ENCODE measurements around the gene LACTB. TPM values are rescaled to one million over a fixed set of nuclear protein-coding genes. Genes with fewer than 3 reads are reported as not detected.

Gene LACTB
- total and polyA plus RNA-seq, 5 donors from 2014 or later = 7.5 to 11.8 (median 8.5) TPM

DNA sequence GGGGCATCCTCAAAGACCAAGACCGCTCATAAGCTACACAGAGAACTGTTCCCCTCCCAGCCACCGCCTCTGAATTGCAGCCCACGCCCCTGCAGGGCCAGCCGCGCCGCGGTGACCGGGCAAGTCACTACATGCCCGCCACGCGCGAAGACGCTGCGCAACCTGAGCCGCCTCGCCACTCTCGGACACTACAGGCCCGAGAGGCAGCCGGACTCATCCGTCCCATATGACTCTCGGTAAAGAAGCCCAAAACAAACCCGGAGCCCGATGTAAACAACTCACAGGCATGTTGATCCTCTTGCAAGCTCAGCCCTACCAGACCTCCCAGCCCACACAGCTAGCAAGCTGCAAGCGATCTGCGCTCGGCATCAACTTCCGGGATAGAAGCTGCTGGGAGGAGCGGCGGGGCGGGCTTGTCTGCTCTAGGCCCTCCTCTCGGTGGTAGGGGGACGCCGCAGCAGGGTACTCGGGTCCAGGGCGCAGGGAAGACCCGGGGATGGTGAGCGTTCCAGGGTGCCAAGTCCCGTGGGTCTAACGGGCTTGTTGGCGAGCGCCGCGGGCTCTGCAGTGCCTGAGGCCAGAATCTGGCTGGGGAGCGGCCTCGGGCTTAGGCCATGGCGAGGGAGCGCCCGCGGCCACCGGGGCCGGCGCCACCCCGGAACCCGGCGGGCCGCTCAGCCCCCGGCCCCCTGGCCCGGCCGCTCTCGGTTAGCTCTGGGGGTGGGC lies 35.6 kb downstream of the LACTB start, which contains the start of gene RPS27L:
RPS27L (minus strand) TSS at position 360 of the 726 bp plus-strand sequence; CDS start at position 288, 72 bp downstream.
- Mint-ChIP-seq H3K27ac (peak within 1 kb of the TSS; percentile 94 to 100 (median 99)), H3K9me3 (peaks cover 0 to 2% (median 0%) of the 10 kb centered on the region in 7 donors), H3K27me3 (no peaks in the 10 kb centered on the region), H3K4me1 (peaks cover 19 to 38% (median 28%) of the 10 kb centered on the region in 4 donors), H3K36me3 (peaks cover 8% of the 10 kb centered on the region), H3K4me3 (peak within 1 kb of the TSS; percentile 98 to 100 (median 100))
- H3K4me3 ChIP-seq (ENCODE audit: low read depth, low read length) = peak within 1 kb of the TSS; percentile 93
- peaks cover 17% of the 10 kb centered on the region for H3K4me1 ChIP-seq (ENCODE audit: control insufficient read depth, insufficient read depth, low read length, poor library complexity, severe bottlenecking)
- ATAC-seq (ENCODE audit: low read depth in 2 of 2) = peak; percentile 98
- no peaks in the 10 kb centered on the region for H3K27me3 ChIP-seq (ENCODE audit: control insufficient read depth, insufficient read depth, low read length)
- peak; percentile 81 to 96 (median 87) for DNase-seq
- H3K36me3 ChIP-seq (ENCODE audit: control insufficient read depth, insufficient read depth, low read length) = peaks cover 13% of the 10 kb centered on the region
- peak within 1 kb of the TSS; percentile 77 for H3K27ac ChIP-seq (ENCODE audit: insufficient read depth, low read length, poor library complexity, severe bottlenecking)
- no peaks in the 10 kb centered on the region for H3K9me3 ChIP-seq (ENCODE audit: control insufficient read depth in 2 of 2, low read length in 2 of 2)

- H3K4me3 Mint-ChIP-seq = peak overlapping the region; percentile 89 to 100 (median 93)
- Histone ChIP-seq H3K4me3 (ENCODE audit: low read depth, low read length) (peak overlapping the region; percentile 93), H3K27me3 (ENCODE audit: control insufficient read depth, insufficient read depth, low read length) (no peaks in the 10 kb centered on the region), H3K9me3 (ENCODE audit: control insufficient read depth in 2 of 2, low read length in 2 of 2) (no peaks in the 10 kb centered on the region), H3K27ac (ENCODE audit: insufficient read depth, low read length, poor library complexity, severe bottlenecking) (peak overlapping the region; percentile 77), H3K36me3 (ENCODE audit: control insufficient read depth, insufficient read depth, low read length) (peaks cover 10% of the 10 kb centered on the region), H3K4me1 (ENCODE audit: control insufficient read depth, insufficient read depth, low read length, poor library complexity, severe bottlenecking) (peaks cover 17% of the 10 kb centered on the region)
- no peaks in the 10 kb centered on the region for H3K27me3 Mint-ChIP-seq
- H3K4me1 Mint-ChIP-seq = peaks cover 16 to 33% (median 24%) of the 10 kb centered on the region in 4 donors
- H3K36me3 Mint-ChIP-seq = peaks cover 6% of the 10 kb centered on the region
- peaks cover 0 to 2% (median 0%) of the 10 kb centered on the region in 7 donors for H3K9me3 Mint-ChIP-seq
- peak in 2 of 3 donors; percentile 9 to 63 for DNase-seq
- H3K27ac Mint-ChIP-seq = peak overlapping the region; percentile 87 to 100 (median 94)
- ATAC-seq (ENCODE audit: low read depth in 2 of 2) = peak; percentile 4 to 9
Observed at GRCh38 chr15:63157891-63158431, 36.3 kb downstream of the LACTB start.

GRCh38 chr15:63160638-63161037 lies 39.0 kb downstream of the LACTB start:
- Mint-ChIP-seq H3K4me1 (peaks cover 9 to 19% (median 12%) of the 10 kb centered on the region in 4 donors), H3K27me3 (no peaks in the 10 kb centered on the region), H3K9me3 (peaks cover 0 to 2% (median 0%) of the 10 kb centered on the region in 7 donors), H3K36me3 (no peaks in the 10 kb centered on the region), H3K27ac (no peak overlapping the region), H3K4me3 (peak overlapping the region in 2 of 4 donors; percentile 62 to 74)
- ATAC-seq (ENCODE audit: low read depth in 2 of 2) (no peak), DNase-seq (no peak)
- Histone ChIP-seq H3K9me3 (ENCODE audit: control insufficient read depth in 2 of 2, low read length in 2 of 2) (no peaks in the 10 kb centered on the region), H3K27ac (ENCODE audit: insufficient read depth, low read length, poor library complexity, severe bottlenecking) (no peak overlapping the region), H3K27me3 (ENCODE audit: control insufficient read depth, insufficient read depth, low read length) (no peaks in the 10 kb centered on the region), H3K4me1 (ENCODE audit: control insufficient read depth, insufficient read depth, low read length, poor library complexity, severe bottlenecking) (peaks cover 13% of the 10 kb centered on the region), H3K36me3 (ENCODE audit: control insufficient read depth, insufficient read depth, low read length) (peaks cover under 1% of the 10 kb centered on the region), H3K4me3 (ENCODE audit: low read depth, low read length) (no peak overlapping the region)

DNA sequence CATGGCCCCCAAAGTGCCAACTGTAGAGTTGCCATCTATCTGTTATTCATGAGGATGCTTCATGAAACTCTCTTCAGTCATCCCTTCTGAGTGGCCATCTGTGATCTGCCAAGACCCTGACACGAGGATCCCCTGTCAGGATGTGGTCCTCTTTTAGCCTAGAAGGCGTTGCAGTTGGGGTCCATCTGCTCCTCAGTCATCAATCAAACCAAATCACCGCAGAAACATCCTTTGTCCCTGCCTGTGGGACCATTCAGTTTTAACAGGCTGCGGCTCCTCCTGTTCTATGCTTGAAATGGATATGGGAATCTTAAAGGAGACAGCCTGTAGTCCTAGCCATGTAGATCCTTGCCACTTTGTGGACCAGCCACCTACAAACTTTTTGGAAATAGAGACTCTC lies 41.6 kb downstream of the LACTB start:
- Mint-ChIP-seq H3K27me3 (no peaks in the 10 kb centered on the region), H3K27ac (no peak overlapping the region), H3K9me3 (peaks cover 0 to 2% (median 0%) of the 10 kb centered on the region in 7 donors), H3K4me3 (no peak overlapping the region), H3K36me3 (no peaks in the 10 kb centered on the region), H3K4me1 (peaks cover 0 to 8% (median 4%) of the 10 kb centered on the region in 4 donors)
- no peak overlapping the region for H3K27ac ChIP-seq (ENCODE audit: insufficient read depth, low read length, poor library complexity, severe bottlenecking)
- ATAC-seq (ENCODE audit: low read depth in 2 of 2) (no peak), DNase-seq (no peak)
- H3K36me3 ChIP-seq (ENCODE audit: control insufficient read depth, insufficient read depth, low read length) = no peaks in the 10 kb centered on the region
- H3K27me3 ChIP-seq (ENCODE audit: control insufficient read depth, insufficient read depth, low read length) = no peaks in the 10 kb centered on the region
- H3K9me3 ChIP-seq (ENCODE audit: control insufficient read depth in 2 of 2, low read length in 2 of 2) = no peaks in the 10 kb centered on the region
- H3K4me1 ChIP-seq (ENCODE audit: control insufficient read depth, insufficient read depth, low read length, poor library complexity, severe bottlenecking) = peaks cover 2% of the 10 kb centered on the region
- no peak overlapping the region for H3K4me3 ChIP-seq (ENCODE audit: low read depth, low read length)

DNA sequence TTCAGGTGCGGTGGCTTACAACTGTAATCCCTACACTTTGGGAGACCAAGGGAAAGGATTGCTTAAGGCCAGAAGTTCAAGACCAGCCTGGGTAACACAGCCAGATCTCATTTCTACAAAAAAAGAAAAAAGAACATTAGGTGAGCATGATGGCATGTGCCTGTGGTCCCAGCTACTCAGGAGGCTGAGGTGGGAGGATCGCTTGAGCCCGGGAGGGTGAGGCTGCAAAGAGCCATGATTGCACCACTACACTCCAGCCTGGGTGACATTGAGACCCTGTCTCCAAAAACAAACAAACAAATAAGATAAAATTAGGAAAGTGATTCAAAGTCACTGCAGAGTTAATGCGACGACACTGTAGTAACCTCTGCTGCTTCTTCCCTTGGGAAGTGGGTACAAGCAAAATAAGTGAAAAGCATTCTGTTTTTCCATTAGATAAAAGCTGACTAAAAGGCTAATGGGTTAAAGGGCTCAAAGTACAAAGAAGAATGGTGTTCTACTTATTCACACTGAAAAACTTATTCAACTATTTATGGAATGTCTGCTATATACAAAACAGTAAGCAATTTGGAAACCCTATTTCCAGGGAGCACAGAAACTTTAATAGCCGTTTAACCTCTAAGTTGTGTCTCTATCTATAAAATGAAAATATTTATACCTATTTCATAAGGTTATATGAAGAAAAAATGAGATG lies 43.7 kb downstream of the LACTB start:
- Mint-ChIP-seq H3K4me1 (peaks cover 0 to 8% (median 3%) of the 10 kb centered on the region in 4 donors), H3K27me3 (no peaks in the 10 kb centered on the region), H3K4me3 (no peak overlapping the region), H3K9me3 (no peaks in the 10 kb centered on the region), H3K36me3 (no peaks in the 10 kb centered on the region), H3K27ac (no peak overlapping the region)
- Histone ChIP-seq H3K4me3 (ENCODE audit: low read depth, low read length) (no peak overlapping the region), H3K27me3 (ENCODE audit: control insufficient read depth, insufficient read depth, low read length) (no peaks in the 10 kb centered on the region), H3K4me1 (ENCODE audit: control insufficient read depth, insufficient read depth, low read length, poor library complexity, severe bottlenecking) (no peaks in the 10 kb centered on the region), H3K9me3 (ENCODE audit: control insufficient read depth in 2 of 2, low read length in 2 of 2) (no peaks in the 10 kb centered on the region), H3K36me3 (ENCODE audit: control insufficient read depth, insufficient read depth, low read length) (no peaks in the 10 kb centered on the region), H3K27ac (ENCODE audit: insufficient read depth, low read length, poor library complexity, severe bottlenecking) (no peak overlapping the region)
- DNase-seq (no peak), ATAC-seq (ENCODE audit: low read depth in 2 of 2) (no peak)

DNA sequence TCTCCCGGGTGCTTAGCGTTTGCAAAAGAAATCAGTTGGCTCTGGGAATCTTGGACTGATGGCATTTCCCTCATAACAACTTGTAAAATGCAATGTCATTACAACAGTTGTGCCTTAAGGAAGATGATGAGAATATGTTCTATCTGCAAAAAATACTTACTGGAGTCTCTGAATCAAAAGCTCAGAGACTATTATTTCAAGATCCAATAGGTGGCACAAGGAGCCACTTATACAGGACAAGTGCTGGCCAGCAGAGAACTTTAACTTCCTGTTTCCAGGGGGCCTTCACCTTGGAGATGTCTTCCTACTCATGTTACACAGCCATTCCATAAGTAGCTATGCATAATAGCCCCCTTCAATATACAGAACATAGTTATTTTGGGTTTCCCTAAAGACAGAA lies 44.6 kb downstream of the LACTB start:
- no peaks in the 10 kb centered on the region for H3K36me3 ChIP-seq (ENCODE audit: control insufficient read depth, insufficient read depth, low read length)
- ATAC-seq (ENCODE audit: low read depth in 2 of 2) = peak in 1 of 2 donors; percentile 50

GRCh38 chr15:63169788-63170187 lies 48.1 kb downstream of the LACTB start:
- Mint-ChIP-seq H3K4me1 (peaks cover 0 to 5% (median 2%) of the 10 kb centered on the region in 4 donors), H3K9me3 (no peaks in the 10 kb centered on the region), H3K27ac (no peak overlapping the region), H3K4me3 (no peak overlapping the region), H3K36me3 (no peaks in the 10 kb centered on the region), H3K27me3 (no peaks in the 10 kb centered on the region)
- H3K27ac ChIP-seq (ENCODE audit: insufficient read depth, low read length, poor library complexity, severe bottlenecking) = no peak overlapping the region
- no peak overlapping the region for H3K4me3 ChIP-seq (ENCODE audit: low read depth, low read length)
- no peaks in the 10 kb centered on the region for H3K4me1 ChIP-seq (ENCODE audit: control insufficient read depth, insufficient read depth, low read length, poor library complexity, severe bottlenecking)
- DNase-seq (no peak), ATAC-seq (ENCODE audit: low read depth in 2 of 2) (no peak)
- no peaks in the 10 kb centered on the region for H3K9me3 ChIP-seq (ENCODE audit: control insufficient read depth in 2 of 2, low read length in 2 of 2)
- no peaks in the 10 kb centered on the region for H3K36me3 ChIP-seq (ENCODE audit: control insufficient read depth, insufficient read depth, low read length)
- no peaks in the 10 kb centered on the region for H3K27me3 ChIP-seq (ENCODE audit: control insufficient read depth, insufficient read depth, low read length)

More for the DNA sequence above, 44.6 kb downstream of the LACTB start:
- no peak overlapping the region for H3K27ac ChIP-seq (ENCODE audit: insufficient read depth, low read length, poor library complexity, severe bottlenecking)
- H3K27me3 Mint-ChIP-seq = no peaks in the 10 kb centered on the region
- H3K9me3 Mint-ChIP-seq = no peaks in the 10 kb centered on the region
- H3K27ac Mint-ChIP-seq = peak overlapping the region in 1 of 3 donors; percentile 33
- H3K4me3 ChIP-seq (ENCODE audit: low read depth, low read length) = no peak overlapping the region
- no peak overlapping the region for H3K4me3 Mint-ChIP-seq
- H3K9me3 ChIP-seq (ENCODE audit: control insufficient read depth in 2 of 2, low read length in 2 of 2) = no peaks in the 10 kb centered on the region
- H3K4me1 Mint-ChIP-seq = peaks cover 0 to 8% (median 3%) of the 10 kb centered on the region in 4 donors
- no peaks in the 10 kb centered on the region for H3K27me3 ChIP-seq (ENCODE audit: control insufficient read depth, insufficient read depth, low read length)
- no peaks in the 10 kb centered on the region for H3K36me3 Mint-ChIP-seq
- peak in 1 of 3 donors; percentile 51 for DNase-seq
- no peaks in the 10 kb centered on the region for H3K4me1 ChIP-seq (ENCODE audit: control insufficient read depth, insufficient read depth, low read length, poor library complexity, severe bottlenecking)
